ENCODE results near the gene RALGDS. TPM values are rescaled to one million over a fixed set of nuclear protein-coding genes. Genes with fewer than 3 reads are reported as not detected.

The RALGDS gene
- total RNA-seq, 2 donors from 2014 or later = 24.2 to 39.7 TPM

DNA sequence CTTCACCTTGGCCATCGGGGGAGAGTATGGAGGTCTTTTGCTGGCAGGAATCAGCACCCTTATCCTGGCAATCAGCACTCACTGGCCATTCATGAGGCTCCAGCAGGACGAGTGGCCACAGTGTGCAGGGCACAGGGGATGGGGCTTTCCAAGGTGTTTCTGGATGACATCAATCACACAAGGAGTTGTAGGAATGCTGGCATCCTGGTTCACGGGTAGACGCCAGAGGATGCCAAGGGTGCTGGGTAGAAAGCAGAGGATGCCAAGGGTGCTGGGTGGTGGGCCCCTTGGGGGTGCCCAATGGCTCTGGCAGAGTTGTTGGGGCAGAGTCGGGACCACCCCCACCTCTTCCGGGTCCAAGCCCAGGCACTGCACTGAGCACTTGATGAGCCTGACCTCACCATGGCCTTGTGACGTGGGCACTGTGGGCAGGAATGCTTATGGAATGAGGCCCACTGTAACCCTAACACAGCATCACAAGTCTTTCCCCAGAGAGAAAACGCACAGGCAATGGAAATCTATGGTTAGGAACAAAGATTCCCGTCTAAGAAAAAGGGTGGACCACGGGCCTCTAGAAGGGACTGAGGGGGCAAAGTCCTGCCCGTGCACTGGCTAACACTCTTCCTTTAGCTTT, 30.2 kb downstream of the RALGDS start:
- Histone ChIP-seq H3K4me1 (no peaks in the 10 kb centered on the region), H3K4me3 (no peak overlapping the region), H3K9me3 (no peaks in the 10 kb centered on the region), H3K9ac (ENCODE audit: low read depth in 2 of 2, low read length in 2 of 2) (no peak overlapping the region), H3K36me3 (no peaks in the 10 kb centered on the region), H3K27ac (no peak overlapping the region), H3K27me3 (no peaks in the 10 kb centered on the region)
- intact Hi-C loops (cut with DNase I) = no loop called here
- DNase-seq = no peak
- TF ChIP-seq, protein P1, sequence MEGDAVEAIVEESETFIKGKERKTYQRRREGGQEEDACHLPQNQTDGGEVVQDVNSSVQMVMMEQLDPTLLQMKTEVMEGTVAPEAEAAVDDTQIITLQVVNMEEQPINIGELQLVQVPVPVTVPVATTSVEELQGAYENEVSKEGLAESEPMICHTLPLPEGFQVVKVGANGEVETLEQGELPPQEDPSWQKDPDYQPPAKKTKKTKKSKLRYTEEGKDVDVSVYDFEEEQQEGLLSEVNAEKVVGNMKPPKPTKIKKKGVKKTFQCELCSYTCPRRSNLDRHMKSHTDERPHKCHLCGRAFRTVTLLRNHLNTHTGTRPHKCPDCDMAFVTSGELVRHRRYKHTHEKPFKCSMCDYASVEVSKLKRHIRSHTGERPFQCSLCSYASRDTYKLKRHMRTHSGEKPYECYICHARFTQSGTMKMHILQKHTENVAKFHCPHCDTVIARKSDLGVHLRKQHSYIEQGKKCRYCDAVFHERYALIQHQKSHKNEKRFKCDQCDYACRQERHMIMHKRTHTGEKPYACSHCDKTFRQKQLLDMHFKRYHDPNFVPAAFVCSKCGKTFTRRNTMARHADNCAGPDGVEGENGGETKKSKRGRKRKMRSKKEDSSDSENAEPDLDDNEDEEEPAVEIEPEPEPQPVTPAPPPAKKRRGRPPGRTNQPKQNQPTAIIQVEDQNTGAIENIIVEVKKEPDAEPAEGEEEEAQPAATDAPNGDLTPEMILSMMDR (IDR thresholded peaks at IDR 0.05) = no peak

DNA sequence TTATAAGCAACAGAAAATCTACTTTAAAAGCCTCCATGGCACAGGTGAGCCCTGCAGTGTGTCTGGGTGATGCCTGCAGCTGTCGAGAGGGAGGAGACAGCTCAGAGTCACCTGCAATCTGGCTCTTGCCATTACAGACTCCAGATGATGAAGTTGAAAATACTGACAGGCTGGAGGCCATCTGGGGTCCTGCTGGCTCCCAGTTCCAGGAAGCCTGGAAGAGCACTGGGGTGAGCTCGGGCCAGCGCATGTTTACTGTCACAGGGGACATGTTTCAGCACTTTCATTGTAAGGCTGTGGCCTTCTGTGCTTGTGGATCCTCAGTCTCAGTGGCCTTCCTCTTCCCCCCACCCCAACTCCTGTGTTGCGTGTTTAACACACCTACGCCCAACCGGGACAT, 30.9 kb downstream of the RALGDS start:
- TF ChIP-seq, protein P1 (IDR thresholded peaks at IDR 0.05) = no peak
- intact Hi-C loops (cut with DNase I) = no loop called here
- DNase-seq = no peak
- no peak overlapping the region for H3K27ac ChIP-seq
- H3K27me3 ChIP-seq = no peaks in the 10 kb centered on the region
- H3K9ac ChIP-seq (ENCODE audit: low read depth in 2 of 2, low read length in 2 of 2) = no peak overlapping the region
- H3K4me3 ChIP-seq = no peak overlapping the region
- no peaks in the 10 kb centered on the region for H3K9me3 ChIP-seq
- H3K4me1 ChIP-seq = no peaks in the 10 kb centered on the region
- H3K36me3 ChIP-seq = no peaks in the 10 kb centered on the region

DNA sequence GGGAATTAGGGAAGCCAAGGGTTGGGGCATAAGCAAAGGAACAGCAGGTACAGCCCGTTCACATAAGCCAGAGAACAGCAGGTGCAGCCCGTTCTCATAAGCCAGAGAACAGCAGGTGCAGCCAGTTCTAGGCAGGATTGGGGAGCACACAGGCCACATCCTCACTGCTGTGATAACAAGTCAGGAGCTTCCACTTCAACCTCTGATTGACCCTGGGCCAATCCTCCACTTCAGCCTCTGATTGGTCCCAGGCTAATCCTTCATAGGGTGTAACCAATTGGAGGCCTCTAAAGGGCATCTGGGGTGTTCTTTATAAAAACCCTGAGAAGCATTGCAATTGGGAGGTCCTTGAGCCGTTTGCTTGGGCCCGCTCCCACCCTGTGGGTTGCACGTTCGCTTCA, 31.8 kb downstream of the RALGDS start:
- Histone ChIP-seq H3K4me1 (no peaks in the 10 kb centered on the region), H3K27ac (no peak overlapping the region), H3K9ac (ENCODE audit: low read depth in 2 of 2, low read length in 2 of 2) (no peak overlapping the region), H3K36me3 (no peaks in the 10 kb centered on the region), H3K9me3 (no peaks in the 10 kb centered on the region), H3K4me3 (no peak overlapping the region), H3K27me3 (no peaks in the 10 kb centered on the region)
- TF ChIP-seq, protein P1 (IDR thresholded peaks at IDR 0.05) = no peak
- intact Hi-C loops (cut with DNase I) = no loop called here
- no peak for DNase-seq

DNA sequence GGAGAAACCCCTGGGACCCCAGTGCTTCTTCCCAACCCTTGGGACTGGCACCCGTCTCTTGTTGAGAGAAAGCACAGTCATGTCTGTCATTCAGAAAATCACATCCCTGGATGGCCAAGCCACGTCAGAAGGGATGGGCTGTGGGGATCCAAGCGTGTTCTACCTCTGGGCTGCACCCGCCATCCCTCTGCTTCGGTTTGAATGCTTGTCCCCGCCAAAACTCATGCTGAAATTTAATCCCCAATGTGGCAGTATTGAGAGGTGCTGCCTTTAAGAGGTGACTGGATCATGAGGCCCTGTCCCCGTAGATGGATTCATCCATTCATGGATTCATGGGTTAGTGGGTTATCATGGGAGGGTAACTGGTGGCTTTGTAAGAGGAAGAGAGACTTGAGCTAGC, 32.3 kb downstream of the RALGDS start:
- Histone ChIP-seq H3K27me3 (no peaks in the 10 kb centered on the region), H3K9me3 (no peaks in the 10 kb centered on the region), H3K36me3 (no peaks in the 10 kb centered on the region), H3K4me1 (no peaks in the 10 kb centered on the region), H3K4me3 (no peak overlapping the region), H3K9ac (ENCODE audit: low read depth in 2 of 2, low read length in 2 of 2) (no peak overlapping the region), H3K27ac (no peak overlapping the region)
- TF ChIP-seq, protein P1 (IDR thresholded peaks at IDR 0.05) = no peak
- DNase-seq = no peak
- intact Hi-C loops (cut with DNase I) = no loop called here

DNA sequence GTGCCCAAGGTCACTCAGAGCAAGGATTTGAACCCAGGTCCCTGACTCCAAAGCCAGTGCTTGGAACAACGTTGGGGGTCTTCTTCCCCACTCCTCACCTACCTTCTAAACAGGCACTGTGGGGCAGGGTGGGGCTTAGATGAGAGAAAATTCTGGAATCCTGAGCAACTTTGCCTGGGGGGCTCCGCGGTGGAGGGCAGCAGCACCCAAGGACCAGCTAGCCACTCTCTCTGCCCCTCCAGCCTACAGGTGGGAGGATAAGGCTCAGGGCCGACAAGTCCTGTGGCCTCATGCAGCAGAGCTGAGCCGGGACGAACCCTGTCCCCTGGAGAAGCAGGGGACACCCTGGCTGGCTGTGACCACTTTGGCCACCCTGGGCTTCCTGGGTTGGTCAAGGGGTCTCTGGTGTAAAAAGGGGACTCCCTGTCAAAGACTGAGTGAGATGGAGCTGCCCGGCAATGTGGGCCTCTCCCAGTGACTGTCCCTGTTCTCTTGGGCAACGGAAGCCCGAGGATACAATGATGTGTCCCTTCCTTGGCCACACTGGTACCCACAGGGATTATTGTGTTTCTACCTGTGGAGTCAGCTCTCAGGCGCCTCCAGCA, 32.8 kb downstream of the RALGDS start:
- intact Hi-C loops (cut with DNase I) = no loop called here
- H3K36me3 ChIP-seq = no peaks in the 10 kb centered on the region
- H3K27me3 ChIP-seq = no peaks in the 10 kb centered on the region
- H3K4me1 ChIP-seq = no peaks in the 10 kb centered on the region
- TF ChIP-seq, protein P1 (IDR thresholded peaks at IDR 0.05) = no peak
- no peak overlapping the region for H3K27ac ChIP-seq
- DNase-seq = no peak
- no peak overlapping the region for H3K4me3 ChIP-seq
- no peak overlapping the region for H3K9ac ChIP-seq (ENCODE audit: low read depth in 2 of 2, low read length in 2 of 2)
- H3K9me3 ChIP-seq = no peaks in the 10 kb centered on the region
